ENCODE results near the gene STOX1. TPM values are rescaled to one million over a fixed set of nuclear protein-coding genes. Genes with fewer than 3 reads are reported as not detected.

STOX1 gene
- total RNA-seq, 2 experiments from 2014 or later = 2.6 to 2.8 TPM

GRCh38 chr10:68869623-68870022 is 42.3 kb downstream of the STOX1 start:
- Histone ChIP-seq H3K27ac (ENCODE audit: low read depth, low read length, poor library complexity, severe bottlenecking) (no peak overlapping the region), H3K4me3 (ENCODE audit: low read depth, low read length, poor library complexity, severe bottlenecking) (no peak overlapping the region), H3K4me1 (ENCODE audit: insufficient read depth, low read length, poor library complexity, severe bottlenecking) (no peaks in the 10 kb centered on the region), H2AFZ (ENCODE audit: low read length) (no peak overlapping the region), H3K4me2 (ENCODE audit: low read length) (no peak overlapping the region), H3K9me3 (ENCODE audit: low read length) (no peaks in the 10 kb centered on the region), H3K36me3 (ENCODE audit: insufficient read depth, low read length) (no peaks in the 10 kb centered on the region), H4K20me1 (ENCODE audit: insufficient read depth, low read length) (no peaks in the 10 kb centered on the region), H3K79me2 (ENCODE audit: insufficient read depth, low read depth, low read length) (no peaks in the 10 kb centered on the region), H3K9me2 (ENCODE audit: insufficient read depth, low read length) (no peaks in the 10 kb centered on the region)
- intact Hi-C loops (cut with micrococcal nuclease; ENCODE audit: unreplicated experiment) = no loop called here
- BruUV-seq (replicated peaks) = no TSS peak
- ChIA-PET CTCF (ENCODE audit: unreplicated experiment) (no interaction called here), POLR2A (interaction anchor here (0.5 kb wide), 1 partner anchor 482 kb away, joined by 4 read pairs; no protein-coding TSS in a partner anchor)
- no peak for DNase-seq (ENCODE audit: low spot score)
- TF ChIP-seq EZH2phosphoT487 (IDR thresholded peaks at IDR 0.05; ENCODE audit: borderline replicate concordance, low read depth, low read length) (no peak), CTCF (conservative IDR thresholded peaks at IDR 0.05; ENCODE audit: low read length) (no peak)

- no peaks in the 10 kb centered on the region for H3K79me2 ChIP-seq (ENCODE audit: insufficient read depth, low read depth, low read length)
- CTCF ChIA-PET (ENCODE audit: unreplicated experiment) = no interaction called here
- H3K27ac ChIP-seq (ENCODE audit: low read depth, low read length, poor library complexity, severe bottlenecking) = no peak overlapping the region
- TF ChIP-seq CTCF (conservative IDR thresholded peaks at IDR 0.05; ENCODE audit: low read length) = no peak
- no peaks in the 10 kb centered on the region for H3K36me3 ChIP-seq (ENCODE audit: insufficient read depth, low read length)
- POLR2A ChIA-PET = interaction anchor here (0.6 kb wide), 1 partner anchor 167 kb away, joined by 3 read pairs; no protein-coding TSS in a partner anchor
- H3K4me2 ChIP-seq (ENCODE audit: low read length) = no peak overlapping the region
- H3K4me1 ChIP-seq (ENCODE audit: insufficient read depth, low read length, poor library complexity, severe bottlenecking) = no peaks in the 10 kb centered on the region
- H2AFZ ChIP-seq (ENCODE audit: low read length) = no peak overlapping the region
- H3K4me3 ChIP-seq (ENCODE audit: low read depth, low read length, poor library complexity, severe bottlenecking) = no peak overlapping the region
- H3K9me2 ChIP-seq (ENCODE audit: insufficient read depth, low read length) = no peaks in the 10 kb centered on the region
- intact Hi-C loops (cut with micrococcal nuclease; ENCODE audit: unreplicated experiment) = no loop called here
- H3K9me3 ChIP-seq (ENCODE audit: low read length) = no peaks in the 10 kb centered on the region
- DNase-seq (ENCODE audit: low spot score) = no peak
- H4K20me1 ChIP-seq (ENCODE audit: insufficient read depth, low read length) = no peaks in the 10 kb centered on the region
- BruUV-seq (replicated peaks) = no TSS peak
Measured at GRCh38 chr10:68870061-68870460, 42.7 kb downstream of the STOX1 start.

- intact Hi-C loops (cut with micrococcal nuclease; ENCODE audit: unreplicated experiment) = no loop called here
- Histone ChIP-seq H2AFZ (ENCODE audit: low read length) (no peak overlapping the region), H3K4me2 (ENCODE audit: low read length) (no peak overlapping the region), H3K4me3 (ENCODE audit: low read depth, low read length, poor library complexity, severe bottlenecking) (no peak overlapping the region), H3K27ac (ENCODE audit: low read depth, low read length, poor library complexity, severe bottlenecking) (no peak overlapping the region), H3K4me1 (ENCODE audit: insufficient read depth, low read length, poor library complexity, severe bottlenecking) (no peaks in the 10 kb centered on the region), H3K9me3 (ENCODE audit: low read length) (no peaks in the 10 kb centered on the region), H3K36me3 (ENCODE audit: insufficient read depth, low read length) (no peaks in the 10 kb centered on the region), H3K9me2 (ENCODE audit: insufficient read depth, low read length) (no peaks in the 10 kb centered on the region), H3K79me2 (ENCODE audit: insufficient read depth, low read depth, low read length) (no peaks in the 10 kb centered on the region), H4K20me1 (ENCODE audit: insufficient read depth, low read length) (no peaks in the 10 kb centered on the region)
- BruUV-seq (replicated peaks) = no TSS peak
- no peak for TF ChIP-seq CTCF (conservative IDR thresholded peaks at IDR 0.05; ENCODE audit: low read length)
- no peak for TF ChIP-seq EZH2phosphoT487 (IDR thresholded peaks at IDR 0.05; ENCODE audit: borderline replicate concordance, low read depth, low read length)
- no peak for DNase-seq (ENCODE audit: low spot score)
- ChIA-PET CTCF (ENCODE audit: unreplicated experiment) (no interaction called here), POLR2A (interaction anchor here (0.6 kb wide), 1 partner anchor 167 kb away, joined by 3 read pairs; no protein-coding TSS in a partner anchor)
Measured at GRCh38 chr10:68870545-68871104, 43.3 kb downstream of the STOX1 start.
